H54 (cell line): Measurements from ENCODE around the gene NUBP2.

Experiments used
- DNase-seq: peaks from one replicate; pipeline ENCODE4 v3.0.0; 2011; ENCODE audit warnings: low spot score, mixed read lengths; ENCODE audit not compliant: insufficient read length
- FAIRE-seq: peaks from 3 replicates; lab custom pipeline; 2011; peaks lifted over from hg19 to GRCh38; lab: Jason Lieb, UNC
- POLR2A ChIP-seq: IDR thresholded peaks from 2 replicates; pipeline ENCODE4 v1.6.1; 2011; ENCODE audit warnings: low read depth, mild to moderate bottlenecking, low read length

The NUBP2 gene

DNA sequence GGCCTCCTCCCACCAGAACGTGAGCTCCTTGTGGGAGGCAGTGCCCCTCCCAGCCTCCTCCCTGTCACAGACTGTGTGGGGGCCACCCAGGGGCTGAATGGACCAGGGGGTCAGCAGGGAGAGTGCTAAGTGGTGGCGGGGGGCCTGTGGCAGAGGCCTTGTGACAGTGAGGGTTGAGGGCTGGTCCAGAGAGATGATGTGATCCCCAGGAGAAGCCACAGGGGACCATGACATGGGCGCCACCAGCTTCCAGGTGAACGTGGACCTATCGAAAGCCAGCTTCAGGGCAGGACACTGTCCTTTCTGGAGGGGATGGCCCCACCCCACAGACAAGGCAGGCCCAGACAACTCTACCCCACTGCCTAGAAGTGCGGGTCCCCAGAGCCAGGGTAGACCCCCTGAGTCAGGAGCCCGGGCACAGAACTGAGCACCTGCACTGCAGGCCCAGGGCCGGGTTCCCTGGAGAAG lies 3.5 kb upstream of the NUBP2 start:
- TF ChIP-seq POLR2A, result peak; percentile 2; the same call in 1 of the 2 replicates
- FAIRE-seq (no peak), DNase-seq (no peak)

DNA sequence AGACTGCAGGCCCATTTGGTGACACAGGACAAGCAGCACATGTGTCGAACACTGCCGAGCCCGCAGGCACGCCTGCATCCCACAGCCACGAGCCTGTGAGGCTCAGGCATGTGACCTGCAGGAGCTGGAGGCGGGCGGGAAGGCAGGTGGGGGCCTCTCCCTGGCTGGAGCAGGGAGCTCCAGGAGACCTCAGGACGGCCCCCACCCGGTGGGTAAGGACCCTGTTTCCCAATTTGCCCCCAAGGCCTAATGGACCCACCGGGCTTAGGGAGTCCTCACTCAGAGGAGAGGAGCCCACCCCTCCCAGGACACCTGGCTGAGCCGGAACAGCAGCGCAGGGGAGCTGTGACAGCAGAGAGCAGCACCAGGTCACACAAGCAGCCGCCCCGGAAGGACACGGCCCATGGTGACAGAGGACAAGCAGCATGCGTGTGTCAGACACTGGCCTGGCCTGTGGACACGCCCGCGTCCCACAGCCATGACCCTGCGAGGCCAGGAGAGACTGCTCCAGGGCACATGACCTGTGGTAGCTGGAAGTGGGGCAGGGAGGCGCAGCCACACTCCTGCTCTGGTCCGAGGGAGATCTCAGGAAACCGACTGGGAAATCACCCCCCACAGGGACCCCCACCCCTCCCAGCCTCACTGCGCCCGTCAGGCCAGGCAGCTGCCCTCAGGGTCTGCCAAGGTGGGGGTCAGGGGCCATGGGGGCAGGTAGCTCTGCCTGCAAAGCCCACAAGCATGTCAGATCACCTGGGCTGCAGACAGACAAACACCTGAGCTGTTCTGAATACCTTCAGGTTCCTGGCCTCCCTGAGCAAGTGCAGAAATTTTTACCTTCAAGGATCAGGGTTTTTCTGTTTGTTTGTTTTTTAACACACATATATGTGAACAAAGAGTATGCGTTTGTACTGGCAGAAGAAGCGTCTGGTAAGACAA lies 2.8 kb upstream of the NUBP2 start:
- DNase-seq, result no peak
- TF ChIP-seq POLR2A, result no peak
- FAIRE-seq, result no peak

DNA sequence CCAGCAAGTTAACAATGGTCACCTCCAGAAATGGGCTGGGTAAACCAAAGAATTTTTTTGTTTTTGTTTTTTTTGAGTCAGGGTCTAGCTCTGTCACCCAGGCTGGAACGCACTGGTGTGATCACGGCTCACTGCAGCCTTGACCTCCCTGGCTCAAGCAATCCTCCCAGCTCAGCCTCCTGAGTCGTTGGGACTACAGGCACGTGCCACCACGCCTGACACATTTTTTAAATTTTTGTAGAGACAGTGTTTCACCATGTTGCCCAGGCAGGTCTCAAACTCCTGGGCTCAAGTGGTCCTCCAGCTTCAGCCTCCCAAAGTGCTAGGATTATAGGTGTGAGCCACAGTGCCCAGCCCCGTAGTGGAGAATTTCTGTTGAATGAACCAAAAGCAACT lies 2.1 kb upstream of the NUBP2 start:
- TF ChIP-seq POLR2A, result no peak
- DNase-seq (no peak), FAIRE-seq (no peak)

DNA sequence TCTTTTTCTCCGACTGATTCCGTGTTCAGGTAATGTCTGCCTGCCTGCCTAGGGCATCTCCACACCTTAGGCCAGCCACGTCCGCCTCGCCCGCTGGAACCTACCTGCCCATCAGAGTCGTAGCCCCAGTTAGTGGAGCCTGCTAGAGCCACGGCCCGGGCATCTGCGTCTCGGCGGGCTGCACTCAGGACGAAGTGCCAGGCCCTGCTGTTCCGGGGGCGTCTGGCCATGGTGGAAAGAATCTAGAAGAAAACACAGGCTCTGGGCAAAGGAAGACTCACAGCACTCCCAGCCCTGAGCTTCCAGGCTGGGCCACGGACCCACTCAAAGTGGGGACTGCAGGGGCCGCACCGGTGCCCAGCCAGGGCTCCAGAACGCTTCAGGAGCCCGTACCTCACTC lies 1.5 kb upstream of the NUBP2 start:
- DNase-seq (no peak), FAIRE-seq (no peak)
- no peak for TF ChIP-seq POLR2A

DNA sequence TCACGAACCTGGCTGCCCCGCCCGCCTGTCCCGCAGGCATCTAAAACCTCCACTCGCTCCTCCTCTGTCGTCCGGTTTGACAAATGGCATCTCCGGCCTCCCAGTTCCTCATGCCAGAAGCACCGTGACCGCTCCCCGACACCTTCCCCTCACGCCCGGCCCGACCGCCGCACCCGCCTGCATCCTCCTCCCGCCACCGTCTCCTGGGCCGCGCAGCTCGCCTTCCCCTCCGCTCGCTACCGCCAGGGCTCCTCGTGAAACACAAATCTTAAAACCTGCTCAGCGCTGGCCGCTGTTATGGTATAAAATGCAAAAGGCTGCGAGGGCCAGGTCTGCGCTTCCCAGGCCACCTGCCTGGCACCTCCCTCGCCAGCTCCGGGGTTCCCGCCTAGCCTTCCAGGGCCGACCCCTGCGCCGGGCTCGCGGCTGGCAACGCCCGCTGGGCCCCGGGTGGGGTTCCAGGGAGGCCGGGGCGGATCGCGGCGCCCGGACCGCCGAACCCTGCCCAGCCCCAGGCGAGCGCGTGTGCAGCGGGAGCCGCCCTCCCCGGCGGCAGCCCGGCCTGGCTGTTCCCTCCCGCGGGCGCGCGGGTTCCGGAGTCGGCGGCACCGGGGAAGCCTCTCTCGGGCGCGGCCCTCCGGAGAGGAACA lies 877 bp upstream of the NUBP2 start:
- no peak for TF ChIP-seq POLR2A
- DNase-seq, result peak; percentile 51
- FAIRE-seq, result no peak

DNA sequence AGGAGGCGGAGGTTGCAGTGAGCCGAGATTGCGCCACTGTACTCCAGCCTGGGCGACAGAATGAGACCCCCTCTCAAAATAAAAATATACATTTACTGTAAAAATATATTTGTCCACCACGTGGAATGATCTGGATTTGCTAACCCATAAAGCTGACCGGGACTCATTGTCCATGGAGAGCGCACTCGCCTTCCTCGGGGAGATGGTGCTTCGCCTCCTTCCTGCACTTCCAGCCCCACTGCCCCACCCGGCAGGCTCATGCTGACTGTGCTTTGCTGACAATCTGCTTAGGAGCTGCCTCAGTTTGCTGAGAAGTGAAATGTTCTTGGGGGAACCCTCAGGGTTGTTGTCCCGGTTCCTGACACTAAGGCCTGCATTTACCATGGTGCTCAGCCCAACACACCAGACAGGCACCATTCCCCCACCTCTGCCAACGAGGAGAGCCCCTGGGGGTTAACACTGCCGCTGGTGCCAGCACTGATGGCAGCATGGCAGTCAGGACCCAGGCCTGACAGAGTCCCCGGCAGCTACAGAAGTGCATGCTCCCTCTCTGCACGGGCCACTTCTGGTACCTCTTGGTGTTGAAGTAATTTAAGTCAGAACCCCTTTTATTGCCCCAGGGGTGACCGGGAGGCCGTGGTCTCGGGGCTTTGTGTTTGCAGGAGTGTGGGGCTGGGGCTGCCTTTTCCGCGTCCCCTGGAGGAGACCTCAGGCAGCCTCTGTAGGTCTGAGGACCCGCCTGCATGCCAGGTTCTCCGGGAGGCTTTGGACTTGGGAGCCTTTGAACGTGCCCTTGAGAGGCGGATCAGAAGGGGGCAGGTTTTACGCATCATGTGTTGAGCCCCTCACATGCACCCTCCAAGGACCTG lies 2.5 kb downstream of the NUBP2 start:
- TF ChIP-seq POLR2A, result no peak
- DNase-seq, result no peak
- FAIRE-seq, result no peak

DNA sequence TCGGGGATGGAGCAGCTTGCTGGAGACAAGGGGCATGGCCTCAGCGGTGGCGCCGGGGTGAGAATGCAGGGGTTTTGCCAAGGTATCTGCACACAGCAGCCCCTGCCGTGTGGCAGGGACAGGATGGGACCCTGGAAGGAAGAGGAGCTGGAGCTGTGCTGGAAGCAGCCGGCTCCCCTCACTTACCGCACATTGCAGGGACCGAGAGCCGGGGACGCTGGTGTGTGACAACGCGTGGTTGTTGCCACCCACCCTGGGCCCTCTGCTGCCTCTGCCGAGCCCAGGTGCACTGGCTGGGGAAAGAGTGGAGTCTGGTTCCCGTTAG lies 3.0 kb downstream of the NUBP2 start:
- TF ChIP-seq POLR2A, result no peak
- FAIRE-seq (no peak), DNase-seq (no peak)

DNA sequence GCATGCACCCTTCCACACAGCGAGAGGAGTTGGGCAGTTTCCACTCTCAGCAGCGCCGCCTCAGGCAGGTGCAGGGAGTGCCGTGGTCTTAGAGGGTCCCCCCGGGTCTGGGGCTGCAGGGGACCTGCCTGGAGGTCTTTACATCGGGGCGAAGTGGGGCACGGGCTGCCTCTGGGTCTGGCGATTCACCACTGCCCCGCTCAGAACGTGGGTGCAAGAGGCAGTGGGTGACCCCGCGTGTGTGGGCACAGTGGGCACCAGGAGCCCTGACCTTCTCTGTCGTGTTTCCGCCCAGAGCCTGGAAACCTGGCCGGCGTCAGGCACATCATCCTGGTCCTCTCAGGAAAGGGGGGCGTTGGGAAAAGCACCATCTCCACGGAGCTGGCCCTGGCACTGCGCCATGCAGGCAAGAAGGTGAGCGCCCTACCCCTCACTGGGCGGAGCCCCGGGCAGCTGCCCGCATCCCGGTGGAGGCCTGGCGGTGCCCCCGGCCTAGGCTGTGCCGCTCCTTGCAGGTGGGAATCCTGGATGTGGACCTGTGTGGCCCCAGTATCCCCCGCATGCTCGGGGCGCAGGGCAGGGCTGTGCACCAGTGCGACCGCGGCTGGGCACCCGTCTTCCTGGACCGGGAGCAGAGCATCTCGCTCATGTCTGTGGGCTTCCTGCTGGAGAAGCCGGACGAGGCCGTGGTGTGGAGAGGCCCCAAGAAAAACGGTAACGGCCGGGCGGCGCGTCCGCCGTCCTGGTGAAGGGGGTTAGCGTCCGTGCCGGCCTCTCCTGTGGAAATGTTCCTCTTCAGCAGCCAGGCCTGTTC lies 3.7 kb downstream of the NUBP2 start:
- no peak for FAIRE-seq
- DNase-seq, result no peak
- TF ChIP-seq POLR2A, result no peak

DNA sequence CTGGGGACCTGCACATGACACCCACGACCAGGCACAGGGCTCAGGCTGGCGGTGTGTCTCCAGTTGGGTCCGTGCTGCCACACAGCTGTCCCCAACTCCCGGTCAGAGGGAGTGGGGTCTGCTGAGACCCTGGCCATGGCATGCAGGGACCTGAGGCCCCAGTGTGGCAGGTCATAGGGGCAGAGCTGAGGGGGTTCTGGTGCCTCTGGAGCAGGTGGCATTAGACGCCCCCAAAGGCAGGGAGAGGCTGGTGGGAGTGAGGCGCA lies 4.2 kb downstream of the NUBP2 start:
- TF ChIP-seq POLR2A, result no peak
- no peak for FAIRE-seq
- DNase-seq, result no peak

DNA sequence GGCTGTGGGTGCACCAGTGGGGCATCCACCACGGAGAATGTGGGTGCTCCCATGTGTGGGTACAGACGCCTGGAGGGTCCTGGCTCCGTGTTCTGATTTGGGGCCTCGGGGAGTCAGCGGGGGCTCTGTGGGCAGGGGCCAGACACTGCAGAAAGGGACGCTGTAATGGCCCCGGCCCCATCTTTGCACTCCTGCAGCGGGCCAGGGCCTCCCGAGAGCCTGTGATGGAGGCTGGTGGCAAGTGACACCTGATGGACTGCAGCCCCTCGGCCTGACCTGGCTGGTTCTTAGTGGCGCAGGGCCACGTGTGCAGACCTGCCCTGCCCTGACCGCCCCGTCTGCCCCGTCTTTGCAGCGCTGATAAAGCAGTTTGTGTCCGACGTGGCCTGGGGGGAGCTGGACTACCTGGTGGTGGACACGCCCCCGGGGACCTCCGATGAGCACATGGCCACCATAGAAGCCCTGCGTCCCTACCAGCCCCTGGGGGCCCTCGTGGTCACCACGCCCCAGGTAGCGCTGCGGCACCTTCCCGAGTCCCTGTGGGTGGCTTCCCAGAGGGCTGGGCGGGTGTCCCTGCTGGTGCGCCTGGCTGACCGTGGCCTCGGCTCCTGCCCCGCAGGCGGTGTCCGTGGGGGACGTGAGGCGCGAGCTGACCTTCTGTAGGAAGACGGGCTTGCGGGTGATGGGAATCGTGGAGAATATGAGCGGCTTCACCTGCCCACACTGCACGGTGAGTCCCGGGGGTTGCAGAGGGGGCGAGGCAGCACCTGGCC lies 4.7 kb downstream of the NUBP2 start:
- DNase-seq (no peak), FAIRE-seq (no peak)
- TF ChIP-seq POLR2A, result no peak

DNA sequence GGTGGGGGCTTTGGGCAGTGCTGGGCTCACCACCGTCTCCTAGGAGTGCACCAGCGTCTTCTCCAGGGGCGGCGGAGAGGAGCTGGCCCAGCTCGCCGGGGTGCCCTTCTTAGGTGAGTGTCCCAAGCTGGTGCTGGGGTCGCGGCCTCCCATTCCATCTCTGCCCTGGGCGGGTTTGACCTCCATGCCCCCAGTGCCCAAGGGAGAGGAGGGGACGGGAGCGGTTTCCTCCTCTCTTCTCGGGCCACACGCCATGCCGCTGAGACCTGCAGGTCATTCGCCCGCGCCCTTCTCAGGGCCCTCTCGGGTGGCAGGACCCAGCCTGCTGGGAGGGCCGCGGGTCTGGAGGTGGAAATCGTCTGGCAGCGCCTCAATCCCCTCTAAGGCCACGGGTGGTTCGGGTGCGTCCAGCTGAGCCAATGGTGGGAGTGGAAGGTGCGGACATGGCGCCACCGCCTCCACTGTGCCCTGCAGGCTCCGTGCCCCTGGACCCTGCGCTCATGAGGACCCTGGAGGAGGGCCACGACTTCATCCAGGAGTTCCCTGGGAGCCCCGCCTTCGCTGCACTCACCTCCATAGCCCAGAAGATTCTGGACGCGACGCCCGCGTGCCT lies 5.4 kb downstream of the NUBP2 start:
- FAIRE-seq (no peak), DNase-seq (no peak)
- TF ChIP-seq POLR2A, result no peak

DNA sequence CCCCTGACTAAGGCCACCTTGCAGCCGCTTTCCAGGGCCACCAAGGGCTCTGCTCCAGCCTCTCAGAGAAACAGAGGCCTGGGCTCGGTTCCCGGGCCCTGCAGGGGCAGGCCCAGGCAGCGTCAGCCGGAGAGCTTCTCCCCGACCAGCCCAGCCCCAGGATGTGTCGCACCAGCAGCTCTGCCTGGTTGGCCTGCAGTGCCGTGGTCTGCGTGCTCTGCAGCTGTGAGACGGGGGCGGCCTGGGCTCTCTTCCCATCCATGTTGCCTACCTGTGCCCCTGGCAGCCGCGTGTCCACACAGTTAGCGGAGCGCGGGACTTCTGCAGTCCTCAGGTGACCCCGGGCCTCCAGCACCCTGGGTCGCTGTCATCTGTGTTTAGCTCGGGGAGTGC lies 5.9 kb downstream of the NUBP2 start:
- DNase-seq (no peak), FAIRE-seq (no peak)
- no peak for TF ChIP-seq POLR2A
